Large intestine (tissue), 3 donors: ENCODE results near the gene SMCO2. TPM values are rescaled to one million over a fixed set of nuclear protein-coding genes. Genes with fewer than 3 reads are reported as not detected.

Experiments
- DNase-seq, 2 donors: peaks; one replicate each; pipeline versions ENCODE4 v3.0.0 to v3.0.0-alpha.2; 2013
- H3K27ac ChIP-seq: one replicate; pipeline ENCODE4 v1.5.1; 2013; ENCODE audit warnings: low read length
- H3K27me3 ChIP-seq: 2 replicates; pipeline ENCODE4 v1.6.1; 2013; ENCODE audit warnings: low read length; ENCODE audit not compliant: control insufficient read depth, insufficient read depth
- H3K36me3 ChIP-seq: 2 replicates; pipeline ENCODE4 v1.6.1; 2013; ENCODE audit warnings: low read length; ENCODE audit not compliant: control insufficient read depth, insufficient read depth
- H3K4me1 ChIP-seq: one replicate; pipeline ENCODE4 v1.6.1; 2013; ENCODE audit warnings: low read length; ENCODE audit not compliant: control insufficient read depth, insufficient read depth
- H3K4me3 ChIP-seq: one replicate; pipeline ENCODE4 v1.5.1; 2013; ENCODE audit warnings: low read length
- H3K9me3 ChIP-seq: one replicate; pipeline ENCODE4 v1.6.1; 2013; ENCODE audit warnings: mild to moderate bottlenecking, low read depth, low read length, moderate library complexity; ENCODE audit not compliant: control insufficient read depth
- WGBS: methylation state at CpG from one replicate; pipeline ENCODE4 v1.1.5; 2013; ENCODE audit warnings: low lambda C conversion rate; ENCODE audit not compliant: insufficient coverage; 5-methylcytosine and 5-hydroxymethylcytosine counted together
- polyA plus RNA-seq: library from polyadenylated mRNA; unstranded; fragments of 120-200 nt; gene quantifications from one replicate; pipeline ENCODE4 v1.2.1, GENCODE V29; 2013

Gene SMCO2
- polyA plus RNA-seq, 1 donor: 0.25 TPM

- Histone ChIP-seq H3K27ac (peak overlapping the region; percentile 53), H3K27me3 (no peaks in the 10 kb centered on the region), H3K36me3 (no peaks in the 10 kb centered on the region), H3K4me1 (peaks cover 20% of the 10 kb centered on the region), H3K4me3 (no peak overlapping the region), H3K9me3 (no peaks in the 10 kb centered on the region)
- 0% methylated on average over 2 of the region's 12 CpGs for WGBS
- DNase-seq: peak; percentile 81 to 93
Observed at GRCh38 chr12:27549801-27550652, 103.5 kb downstream of the SMCO2 start.

DNA sequence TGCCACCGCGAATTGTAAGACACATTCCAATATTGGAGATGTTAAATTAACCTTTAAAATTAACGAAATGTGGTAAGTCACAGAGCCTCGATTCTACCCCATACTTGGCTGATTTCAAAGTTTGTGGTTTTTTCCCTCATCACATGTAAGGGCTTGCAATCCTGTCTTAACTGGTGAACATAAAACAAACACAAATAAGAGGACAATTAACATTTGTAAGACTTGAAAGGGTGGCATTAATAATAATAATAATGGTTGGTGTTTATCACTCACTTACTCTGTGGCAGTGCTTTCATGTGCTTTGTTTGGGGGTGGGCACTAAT, 104.1 kb downstream of the SMCO2 start:
- Histone ChIP-seq H3K27ac (no peak overlapping the region), H3K27me3 (no peaks in the 10 kb centered on the region), H3K4me1 (peaks cover 20% of the 10 kb centered on the region), H3K36me3 (no peaks in the 10 kb centered on the region), H3K4me3 (no peak overlapping the region), H3K9me3 (no peaks in the 10 kb centered on the region)
- DNase-seq: no peak
- 100% methylated on average over 1 of the region's 4 CpGs for WGBS

DNA sequence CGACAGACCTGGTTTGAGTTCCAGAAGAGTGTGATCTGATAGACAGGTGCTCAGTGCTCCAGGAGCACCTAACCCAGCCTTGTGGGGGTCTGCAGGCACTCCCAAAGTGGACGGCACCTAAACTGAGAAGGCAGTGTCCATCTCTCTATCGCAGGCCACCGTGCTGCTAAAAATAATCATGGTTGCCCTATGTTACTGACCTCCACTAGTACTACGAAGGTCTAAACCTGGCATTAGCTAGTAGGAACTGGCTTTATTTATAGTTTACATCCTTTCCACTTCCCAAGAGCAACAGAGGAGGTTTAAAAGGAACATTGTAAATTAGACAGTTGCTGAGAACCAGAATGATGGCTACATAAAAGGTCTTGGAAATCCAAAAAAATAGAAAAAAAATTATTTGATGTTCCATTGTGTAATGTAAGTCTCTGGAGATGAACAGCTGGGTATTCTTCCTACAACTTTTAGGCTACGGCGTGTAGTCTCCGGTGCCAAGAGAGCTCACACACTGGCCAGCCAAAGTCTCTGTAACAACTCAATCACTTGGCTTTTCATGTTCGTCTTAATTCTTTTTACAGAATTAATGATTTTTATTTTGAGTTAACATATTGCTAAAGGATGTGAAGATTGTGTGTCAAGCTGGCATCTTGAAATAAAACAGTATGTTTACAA, 104.8 kb downstream of the SMCO2 start:
- Histone ChIP-seq H3K27me3 (no peaks in the 10 kb centered on the region), H3K27ac (no peak overlapping the region)
- whole genome bisulfite sequencing: 75% methylated on average over 3 of the region's 9 CpGs

More for the DNA sequence above, 104.8 kb downstream of the SMCO2 start:
- H3K4me3 ChIP-seq: no peak overlapping the region
- peaks cover 20% of the 10 kb centered on the region for H3K4me1 ChIP-seq
- H3K9me3 ChIP-seq: no peaks in the 10 kb centered on the region
- DNase-seq: no peak
- H3K36me3 ChIP-seq: no peaks in the 10 kb centered on the region

Other genes starting within 250 kb of the SMCO2 start
- 33.7 TPM for gene STK38L, start 202.4 kb upstream of the SMCO2 start, polyA plus RNA-seq
- 6.5 TPM for gene BMAL2, start 113.9 kb upstream of the SMCO2 start, polyA plus RNA-seq
- gene PPFIBP1, start 77.5 kb downstream of the SMCO2 start, polyA plus RNA-seq: 41.5 TPM
- gene REP15, start 249.7 kb downstream of the SMCO2 start, polyA plus RNA-seq: 30.4 TPM